KOPT-K1 (cell line): Measurements from ENCODE around the gene PLVAP.

Source experiments
- H3K27ac ChIP-seq: fragments of 200-600 bp; sonication (generic); 2 replicates; pipeline ENCODE4 v1.5.1; 2016; ENCODE audit warnings: antibody characterized with exemption, mild to moderate bottlenecking, low read depth, low read length; ENCODE audit not compliant: poor library complexity, severe bottlenecking
- H3K36me3 ChIP-seq: fragments of 200-600 bp; sonication (generic); 2 replicates; pipeline ENCODE4 v1.5.1; 2017; ENCODE audit warnings: antibody characterized with exemption, mild to moderate bottlenecking, low read length, moderate library complexity; ENCODE audit not compliant: insufficient read depth
- H3K9me3 ChIP-seq: fragments of 200-600 bp; sonication (generic); 2 replicates; pipeline ENCODE4 v1.5.1; 2017; ENCODE audit warnings: antibody characterized with exemption, low read length, mild to moderate bottlenecking; ENCODE audit not compliant: insufficient read depth, poor library complexity, severe bottlenecking

Gene PLVAP

DNA sequence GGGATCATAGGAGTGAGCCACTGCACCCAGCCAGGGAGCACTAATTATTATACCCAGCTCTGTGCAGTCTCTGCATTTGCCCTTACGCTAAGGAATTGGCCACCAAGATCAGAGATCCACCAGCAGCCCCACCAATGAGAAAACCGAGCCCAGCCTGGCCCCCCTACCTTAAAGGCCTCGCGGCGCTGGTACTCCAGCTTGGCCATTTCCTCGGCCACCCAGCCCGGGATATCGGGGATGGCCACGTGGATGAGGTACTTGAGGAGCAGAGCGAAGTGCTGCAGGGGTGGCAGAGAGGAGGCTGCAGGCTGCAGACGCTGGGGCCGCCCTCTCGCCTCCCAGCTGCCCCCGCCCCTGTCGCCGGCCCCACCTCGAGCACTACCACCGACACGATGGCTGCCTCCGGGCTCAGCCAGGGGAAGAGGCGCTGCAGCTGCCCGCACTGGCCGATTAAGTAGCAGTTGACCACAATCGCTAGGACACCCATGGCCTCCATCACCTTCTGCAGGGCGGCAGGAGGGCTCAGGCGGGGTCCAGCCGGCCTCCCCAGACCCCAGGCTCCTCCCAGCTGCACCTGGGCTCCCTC is 50.0 kb downstream of the PLVAP start:
- Histone ChIP-seq H3K27ac (no peak overlapping the region), H3K36me3 (peaks cover 8% of the 10 kb centered on the region), H3K9me3 (no peaks in the 10 kb centered on the region)

DNA sequence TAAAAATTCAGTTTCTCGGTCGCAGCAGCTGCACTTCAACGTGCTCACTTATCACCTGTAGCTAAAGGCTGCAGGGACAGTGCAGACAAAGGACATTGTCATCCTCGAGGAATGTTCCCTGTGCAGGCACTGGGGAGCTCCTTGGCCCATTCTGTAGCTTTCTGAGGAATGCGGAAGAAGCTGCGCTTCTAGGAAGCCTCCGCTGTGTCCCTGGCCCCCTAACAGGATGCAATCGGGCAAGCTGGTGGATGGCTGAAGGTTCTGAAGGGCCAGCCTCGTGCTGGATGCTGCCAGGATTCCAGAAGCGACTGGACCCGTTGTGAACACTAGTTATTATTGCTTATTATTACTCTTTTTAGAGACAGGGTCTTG is 50.6 kb downstream of the PLVAP start:
- Histone ChIP-seq H3K36me3 (peaks cover 14% of the 10 kb centered on the region), H3K9me3 (no peaks in the 10 kb centered on the region), H3K27ac (no peak overlapping the region)

DNA sequence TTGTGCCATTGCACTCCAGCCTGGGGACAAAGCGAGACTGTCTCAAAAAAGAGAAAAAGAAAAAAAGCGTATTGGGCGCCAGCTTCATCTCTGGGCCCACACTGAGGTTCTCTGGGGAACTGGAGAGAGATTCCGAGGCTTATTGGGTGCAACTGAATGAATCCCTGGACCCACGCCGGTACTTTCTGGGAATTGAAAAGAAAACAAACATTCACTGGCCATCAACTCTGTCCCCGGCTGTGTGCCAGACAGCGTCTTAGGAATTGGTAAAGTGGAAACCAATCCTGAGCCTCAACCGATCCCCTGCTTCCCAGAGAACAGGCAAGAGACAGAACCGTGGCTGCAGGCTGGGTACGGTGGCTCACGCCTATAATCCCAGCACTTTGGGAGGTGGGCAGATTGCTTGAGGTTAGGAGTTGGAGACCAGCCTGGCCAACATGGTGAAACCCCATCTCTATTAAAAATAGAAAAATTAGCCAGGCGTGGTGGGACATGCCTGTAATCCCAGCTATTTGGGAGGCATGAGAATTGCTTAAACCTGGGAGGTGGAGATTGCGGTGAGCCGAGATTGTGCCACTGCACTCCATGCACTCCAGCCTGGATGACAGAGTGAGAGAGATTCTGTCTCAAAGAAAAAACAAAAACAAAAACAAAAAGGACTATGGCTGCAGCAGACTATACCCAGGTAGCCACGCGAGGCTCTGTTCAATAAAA is 51.1 kb downstream of the PLVAP start:
- peaks cover 19% of the 10 kb centered on the region for H3K36me3 ChIP-seq
- H3K9me3 ChIP-seq, result no peaks in the 10 kb centered on the region
- no peak overlapping the region for H3K27ac ChIP-seq

DNA sequence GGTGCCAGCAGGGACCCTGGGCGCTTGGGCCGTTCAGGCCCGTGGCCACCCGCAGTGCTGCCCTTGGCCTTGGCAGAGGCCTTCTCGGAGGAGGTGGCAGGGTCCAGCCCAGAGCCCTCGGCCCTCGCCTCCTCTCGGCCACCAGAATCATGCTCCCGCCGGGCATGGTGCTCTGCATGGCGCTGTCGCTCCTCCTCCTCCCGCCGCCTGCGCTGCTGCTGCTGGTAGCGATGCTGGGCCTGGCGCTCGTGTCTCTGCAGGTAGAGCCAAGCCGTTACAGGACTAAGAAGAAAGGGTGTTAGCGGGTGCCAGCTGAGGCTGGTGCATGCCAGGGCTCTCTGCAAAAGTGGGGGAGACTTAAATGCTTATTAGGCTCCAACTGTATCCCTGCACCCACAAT is 52.0 kb downstream of the PLVAP start:
- peaks cover 28% of the 10 kb centered on the region for H3K36me3 ChIP-seq
- no peak overlapping the region for H3K27ac ChIP-seq
- no peaks in the 10 kb centered on the region for H3K9me3 ChIP-seq

DNA sequence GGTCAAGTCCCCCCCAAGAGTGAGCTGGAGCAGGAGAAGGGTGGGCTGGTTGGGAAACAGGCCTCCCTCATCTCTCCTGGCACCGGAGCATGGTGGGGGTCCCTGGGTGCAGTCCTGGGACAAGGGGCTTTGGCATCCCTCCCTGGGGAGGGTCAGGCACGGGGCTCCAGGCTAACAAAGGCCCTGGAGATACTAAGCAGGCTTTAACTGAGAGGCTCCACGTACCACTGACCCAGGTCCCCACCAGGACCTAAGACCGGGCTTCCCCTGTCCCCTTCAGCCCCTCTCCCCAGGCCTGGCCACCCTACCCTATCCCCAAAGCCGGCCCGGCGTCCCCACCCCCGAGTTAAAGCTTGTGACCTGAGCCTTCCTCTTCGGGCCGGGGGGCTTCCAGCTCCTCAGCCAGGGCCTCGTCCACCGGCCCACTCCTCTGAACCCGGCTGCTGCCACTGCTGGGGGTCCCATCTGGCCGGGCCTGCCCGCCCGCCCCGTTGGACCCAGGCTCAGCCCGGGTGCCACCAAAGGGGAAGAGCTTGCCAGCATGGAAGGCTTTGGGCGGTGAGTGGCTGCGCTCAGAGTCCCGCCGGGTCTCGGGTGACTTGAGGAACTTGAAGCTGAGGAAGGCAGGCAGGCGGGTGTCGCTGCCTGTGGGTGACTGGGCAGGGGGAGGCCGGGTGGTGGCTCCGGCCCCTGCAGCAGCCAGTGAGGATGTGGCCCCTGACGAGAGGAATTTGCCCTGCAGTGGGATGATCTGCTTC is 52.6 kb downstream of the PLVAP start:
- Histone ChIP-seq H3K27ac (no peak overlapping the region), H3K9me3 (no peaks in the 10 kb centered on the region), H3K36me3 (peaks cover 34% of the 10 kb centered on the region)

DNA sequence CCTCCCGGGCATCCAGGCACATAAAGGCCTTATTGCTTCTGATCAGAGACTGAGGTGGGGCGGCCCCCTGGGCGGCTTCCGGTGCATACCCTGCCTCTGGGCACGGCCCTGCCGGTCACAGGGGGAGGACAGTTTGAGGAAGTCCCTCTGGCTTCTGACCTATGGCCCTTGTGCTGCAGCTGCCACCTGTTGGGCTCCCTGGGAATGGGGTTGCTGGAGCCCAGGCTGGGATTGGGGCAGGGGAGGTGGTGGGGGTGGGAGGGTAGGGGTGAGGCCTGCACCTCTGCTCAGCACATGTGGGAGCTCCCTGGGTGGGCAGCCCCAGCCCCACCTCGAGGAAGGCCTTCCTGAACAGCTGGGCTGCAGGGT is 53.2 kb downstream of the PLVAP start:
- Histone ChIP-seq H3K9me3 (no peaks in the 10 kb centered on the region), H3K36me3 (peaks cover 40% of the 10 kb centered on the region), H3K27ac (no peak overlapping the region)

DNA sequence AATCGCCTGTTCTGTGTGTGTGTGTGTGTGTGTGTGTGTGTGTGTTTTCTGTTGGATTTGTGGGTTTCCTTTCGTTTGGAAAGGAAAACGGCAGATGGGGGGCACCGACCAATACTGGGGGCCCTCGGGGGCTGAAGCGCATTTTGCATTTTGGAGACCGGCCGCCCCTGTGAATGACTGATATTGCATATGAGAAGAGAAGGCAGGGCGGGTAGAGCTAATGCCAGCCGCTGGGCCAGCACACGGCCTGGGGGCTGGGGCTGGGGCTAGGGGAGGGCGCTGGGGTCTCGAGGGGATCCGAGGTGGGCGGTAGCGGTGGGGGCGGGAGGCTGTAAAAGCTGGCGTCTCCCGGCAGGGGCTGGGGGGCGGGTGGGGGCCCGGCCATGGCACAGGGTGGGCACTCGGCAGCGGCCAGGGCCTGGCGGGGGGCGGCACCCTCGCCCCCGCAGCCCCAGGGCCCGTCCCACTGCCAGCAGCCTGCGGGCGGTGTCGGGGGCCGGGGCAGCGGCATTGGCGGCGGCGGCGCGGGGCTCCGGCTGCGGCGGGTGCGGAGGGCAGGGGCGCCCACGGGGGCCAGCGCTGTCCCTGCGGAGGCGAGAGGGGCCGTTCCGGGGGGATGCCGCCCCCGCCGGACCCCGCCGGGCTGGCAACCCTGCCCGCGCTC is 53.7 kb downstream of the PLVAP start:
- Histone ChIP-seq H3K36me3 (peaks cover 45% of the 10 kb centered on the region), H3K9me3 (no peaks in the 10 kb centered on the region), H3K27ac (no peak overlapping the region)

DNA sequence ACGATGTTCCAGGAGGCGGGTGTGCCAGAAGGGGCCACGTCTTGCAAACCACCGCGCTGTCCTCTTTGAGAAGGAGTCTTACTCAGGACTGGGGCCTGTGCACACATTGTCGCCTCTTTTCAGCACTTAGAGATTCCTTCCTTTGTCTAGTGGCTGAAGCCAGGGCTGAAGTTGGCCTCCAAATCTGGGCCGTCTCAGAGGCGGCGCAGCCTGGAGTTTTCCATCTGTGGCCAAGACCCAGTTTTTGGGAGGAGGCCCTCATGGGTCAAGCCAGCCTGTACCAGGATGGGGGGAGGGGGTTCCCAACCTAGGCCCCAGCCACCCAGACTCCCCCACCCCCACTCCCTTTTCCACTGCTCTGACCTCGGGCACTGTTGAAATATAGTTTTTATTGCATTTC is 54.3 kb downstream of the PLVAP start:
- Histone ChIP-seq H3K36me3 (peaks cover 49% of the 10 kb centered on the region), H3K27ac (no peak overlapping the region)

DNA sequence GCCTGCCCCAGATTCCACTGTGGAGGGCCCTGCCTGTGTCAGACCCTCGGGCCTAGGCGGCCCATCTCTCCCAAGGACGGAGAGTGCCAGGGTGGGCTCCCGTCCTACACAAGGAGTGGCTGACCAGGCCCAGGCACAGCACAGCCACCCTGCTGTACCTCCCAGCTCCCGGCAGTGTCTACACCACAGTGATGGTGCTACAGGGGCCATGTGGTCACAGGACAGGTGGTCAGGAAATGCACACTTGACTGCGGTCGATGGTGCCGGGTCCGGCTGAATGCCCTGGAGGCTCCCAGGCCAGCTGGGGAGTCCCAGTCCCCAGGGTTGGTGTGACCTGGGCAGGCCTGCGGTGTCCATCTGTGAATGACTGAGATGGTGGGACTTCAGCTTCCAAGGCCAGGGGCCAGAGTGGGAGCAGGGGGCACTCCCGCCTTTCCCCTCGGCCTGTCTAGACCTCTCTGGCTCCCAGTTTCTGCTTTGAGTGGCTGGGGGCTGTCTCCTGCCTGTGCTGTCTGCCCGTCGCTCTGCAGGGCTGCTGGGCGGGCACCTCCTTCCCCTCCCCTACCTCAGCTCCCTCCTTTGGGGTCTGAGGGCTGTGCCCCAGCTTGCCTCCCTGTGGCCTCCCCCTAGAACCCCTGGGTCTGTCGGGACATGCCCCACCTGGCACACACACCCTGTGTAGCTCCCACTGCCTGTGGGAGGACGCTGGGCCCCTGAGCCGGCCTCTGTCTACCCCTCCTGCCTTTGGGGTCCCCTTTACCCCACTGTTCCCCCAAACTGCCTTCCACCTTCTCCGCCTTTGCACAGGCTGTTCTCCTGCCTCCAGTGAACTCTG is 55.3 kb downstream of the PLVAP start:
- H3K27ac ChIP-seq, result no peak overlapping the region
- no peaks in the 10 kb centered on the region for H3K9me3 ChIP-seq
- peaks cover 51% of the 10 kb centered on the region for H3K36me3 ChIP-seq

More for the DNA sequence above, 54.3 kb downstream of the PLVAP start:
- no peaks in the 10 kb centered on the region for H3K9me3 ChIP-seq

DNA sequence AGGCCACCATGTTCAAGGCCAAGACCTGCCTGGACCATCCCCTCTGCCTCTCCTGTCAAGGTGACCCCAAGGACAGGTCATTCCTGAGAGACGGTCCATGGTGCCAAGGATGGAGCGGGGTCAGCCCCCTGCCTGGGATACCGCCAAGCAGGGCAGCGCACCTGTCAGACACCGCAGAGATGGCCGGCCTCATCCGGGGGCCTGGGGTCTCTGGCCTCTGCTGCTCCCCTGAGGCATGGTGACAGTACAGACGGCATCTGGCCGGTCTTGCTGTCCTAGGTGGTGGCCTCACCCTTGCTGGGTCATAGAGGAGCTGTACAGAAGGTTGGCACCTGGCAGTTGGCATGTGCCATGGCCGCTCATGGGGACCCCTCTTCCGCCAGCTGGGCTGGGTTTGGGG is 56.7 kb downstream of the PLVAP start:
- H3K36me3 ChIP-seq, result peaks cover 60% of the 10 kb centered on the region
- no peak overlapping the region for H3K27ac ChIP-seq
- no peaks in the 10 kb centered on the region for H3K9me3 ChIP-seq

DNA sequence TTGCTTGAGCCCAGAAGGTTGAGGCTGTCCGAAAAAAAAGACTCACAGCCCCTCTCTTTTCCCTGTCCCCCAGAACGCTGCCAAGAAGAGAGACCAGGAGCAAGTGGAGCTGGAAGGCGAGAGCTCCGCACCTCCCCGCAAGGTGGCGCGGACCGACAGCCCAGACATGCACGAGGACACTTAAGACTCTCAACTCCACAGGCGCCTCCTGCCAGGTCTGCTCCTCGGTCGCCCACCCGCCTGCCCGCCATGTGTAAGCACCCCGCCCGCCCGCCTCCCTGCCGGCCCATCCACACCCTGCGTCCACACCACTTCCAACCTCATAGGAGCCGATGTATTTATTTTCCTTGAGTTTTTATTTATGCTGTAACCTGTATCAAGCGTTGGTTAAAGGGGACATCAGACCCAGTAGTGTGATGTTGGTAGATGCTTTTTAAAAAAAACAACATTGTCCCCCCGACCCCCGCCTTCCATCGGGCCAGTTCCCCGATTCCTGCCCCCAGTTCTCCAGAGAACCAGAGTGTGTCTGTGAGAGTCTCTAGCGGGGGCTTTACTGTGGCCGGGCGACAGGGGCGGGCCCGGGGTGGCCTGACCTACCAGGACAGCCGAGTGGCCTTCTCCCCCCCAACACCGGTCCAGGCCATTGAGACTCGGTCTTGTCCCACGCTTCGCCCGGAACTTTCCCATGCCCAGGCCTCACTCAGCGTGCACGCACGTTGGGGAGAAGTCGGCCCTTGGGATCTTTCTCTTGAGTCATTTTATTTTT is 57.5 kb downstream of the PLVAP start:
- H3K36me3 ChIP-seq, result peaks cover 68% of the 10 kb centered on the region
- no peak overlapping the region for H3K27ac ChIP-seq
- H3K9me3 ChIP-seq, result no peaks in the 10 kb centered on the region

DNA sequence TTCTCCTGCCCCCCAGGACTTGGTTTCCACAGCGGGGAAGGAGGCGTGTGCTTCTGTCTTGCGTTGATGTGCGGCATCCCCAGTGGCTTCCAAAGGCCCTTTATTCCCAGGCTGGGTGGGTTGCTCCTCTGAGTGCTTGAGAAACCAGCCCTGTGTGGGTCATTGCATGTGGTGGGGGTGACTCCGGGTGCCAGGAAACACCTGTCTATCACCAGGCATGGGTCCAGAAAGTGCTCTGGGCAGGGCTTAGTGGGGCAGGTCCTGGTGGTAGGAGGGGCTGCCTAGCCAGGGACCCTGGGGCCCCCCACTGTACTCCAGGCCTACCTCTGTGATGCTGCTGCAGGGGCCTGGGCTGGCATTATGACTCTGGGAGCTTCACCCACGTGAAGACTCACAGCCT is 58.2 kb downstream of the PLVAP start:
- Histone ChIP-seq H3K27ac (no peak overlapping the region), H3K9me3 (no peaks in the 10 kb centered on the region), H3K36me3 (peaks cover 75% of the 10 kb centered on the region)

DNA sequence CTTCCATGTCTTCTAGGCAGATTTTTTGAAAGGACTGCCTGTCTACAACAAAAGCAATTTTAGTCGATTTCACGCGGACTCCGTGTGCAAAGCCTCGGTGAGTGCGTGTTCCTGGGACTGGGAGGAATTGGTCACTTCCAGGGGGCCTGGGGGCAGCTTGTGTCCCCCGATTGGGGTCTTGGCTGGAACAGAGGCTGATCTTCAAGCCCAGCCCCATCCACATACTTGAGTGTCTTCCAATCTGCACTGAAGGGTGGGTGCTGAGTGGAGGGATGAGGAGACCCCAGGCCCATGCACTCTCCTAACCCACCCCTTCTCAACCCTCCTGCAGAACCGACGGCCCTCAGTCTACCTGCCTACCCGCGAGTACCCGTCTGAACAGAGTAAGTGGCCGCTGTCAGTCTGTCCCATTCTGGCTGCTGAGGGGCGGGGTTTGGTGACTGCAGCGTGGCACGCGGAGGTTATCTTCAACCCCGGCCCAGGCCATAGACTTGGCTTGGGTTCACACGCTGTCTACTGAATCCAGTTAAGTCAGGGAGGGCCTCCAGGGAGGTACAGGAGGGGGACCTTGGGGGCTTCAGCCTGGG is 63.0 kb downstream of the PLVAP start:
- H3K27ac ChIP-seq, result no peak overlapping the region
- peaks cover 63% of the 10 kb centered on the region for H3K36me3 ChIP-seq
- H3K9me3 ChIP-seq, result no peaks in the 10 kb centered on the region
